Measurements from ENCODE around the gene OCA2.
"Not testable (repeated sequence)": the region's sequence is repeated elsewhere in the genome, so short reads cannot be mapped to it uniquely, and the experiment has no call there.

OCA2 gene

DNA sequence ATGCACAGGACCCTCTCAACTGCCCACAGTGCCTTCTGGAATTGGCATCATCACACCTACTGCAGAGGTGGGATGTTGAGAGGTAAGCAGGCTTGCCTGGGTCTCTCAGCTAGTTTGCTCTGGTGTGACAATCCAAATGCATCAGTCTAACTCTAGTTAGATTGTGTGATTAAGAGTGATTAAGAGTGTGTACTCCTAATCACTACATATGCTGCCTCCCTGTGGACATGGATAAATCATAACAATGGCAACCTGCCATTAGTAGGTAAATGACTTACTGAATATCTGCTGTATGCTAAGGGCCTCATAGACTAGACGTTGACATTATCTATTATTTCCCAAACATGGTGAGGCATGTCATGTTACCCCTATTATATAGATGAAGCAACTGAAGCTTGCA is 342.1 kb downstream of the OCA2 start:
- no peak for DNase-seq

DNA sequence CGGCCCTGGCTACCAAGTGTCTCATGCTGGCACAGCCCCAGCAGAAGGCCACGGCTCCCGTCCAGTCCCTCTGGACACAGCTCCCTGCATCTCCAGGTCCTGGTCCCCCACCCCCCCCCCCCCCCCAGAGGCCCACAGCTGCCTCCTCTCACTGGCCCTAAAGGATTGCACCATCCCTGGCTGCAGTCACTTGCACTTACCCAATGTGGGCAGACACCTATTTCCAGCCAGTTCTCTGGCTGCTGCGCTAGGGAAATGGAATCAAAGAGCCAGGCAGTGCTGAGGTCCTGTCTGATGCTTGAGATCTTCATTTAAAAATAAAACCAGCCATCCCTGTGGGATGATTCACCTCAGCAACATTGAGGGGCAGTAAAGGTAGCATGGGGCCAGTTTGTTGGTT is 346.4 kb downstream of the OCA2 start:
- DNase-seq, result no peak

DNA sequence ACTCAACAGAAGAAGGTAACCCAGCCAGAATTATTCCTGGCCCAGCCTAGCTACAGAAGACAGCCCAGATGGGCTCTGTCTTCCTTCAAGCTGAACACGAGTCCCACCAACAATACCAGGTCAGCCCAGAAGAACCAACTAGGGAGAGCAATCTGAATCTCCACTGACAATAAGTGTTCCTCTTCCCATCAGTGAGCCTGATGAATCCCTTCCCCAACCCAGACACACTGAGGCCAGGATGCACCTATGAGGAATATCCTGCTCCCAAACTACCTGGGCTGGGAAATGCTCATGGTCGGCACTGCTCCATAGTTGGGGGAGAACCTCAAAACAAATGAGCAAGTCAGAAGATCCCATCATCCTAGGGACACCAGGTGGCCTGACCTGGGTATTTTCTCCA is 351.1 kb downstream of the OCA2 start:
- no peak for DNase-seq

DNA sequence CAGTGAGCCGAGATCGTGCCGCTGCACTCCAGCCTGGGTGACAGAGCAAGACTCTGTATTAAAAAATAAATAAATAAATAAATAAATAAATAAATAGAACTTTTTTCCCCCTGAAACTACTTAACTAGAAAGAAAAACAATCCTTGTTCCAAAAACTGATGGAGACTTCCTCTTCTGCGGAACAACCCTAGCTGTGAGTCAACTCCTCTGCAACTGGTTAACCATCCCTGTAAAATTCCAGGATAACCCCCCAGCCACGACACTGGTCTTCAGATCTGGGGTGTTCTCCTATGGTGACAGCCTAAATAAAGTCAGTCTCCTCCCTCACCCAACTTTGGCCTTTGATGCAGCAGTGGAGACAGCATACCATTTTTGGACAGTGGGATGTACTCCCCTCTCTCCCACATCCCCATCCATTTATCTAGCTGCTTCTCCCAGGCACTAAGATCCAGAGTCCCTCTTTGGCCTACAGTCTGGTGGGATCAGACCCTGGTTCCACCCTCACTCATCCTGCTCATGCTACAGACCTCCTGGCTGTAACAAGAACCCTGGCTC is 352.6 kb downstream of the OCA2 start:
- no peak for DNase-seq

DNA sequence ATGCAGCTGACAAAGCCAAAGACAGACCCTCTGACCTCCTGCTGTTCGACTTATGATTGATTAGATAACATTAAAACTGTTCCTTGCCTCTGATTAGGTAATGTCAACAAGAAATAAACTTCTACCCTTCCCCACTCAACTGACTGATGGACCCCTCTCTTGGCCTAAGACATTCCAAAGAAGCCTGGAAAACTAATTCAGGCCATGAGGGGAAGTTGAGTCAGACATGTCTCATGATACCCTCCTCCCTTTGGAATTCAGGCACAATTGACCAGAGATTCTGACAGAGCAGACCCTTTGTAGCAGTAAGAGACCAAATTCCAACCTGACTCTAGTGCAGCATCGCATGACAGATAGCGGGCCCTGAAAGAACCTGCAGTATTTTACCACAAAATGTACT is 354.5 kb downstream of the OCA2 start:
- no peak for DNase-seq

DNA sequence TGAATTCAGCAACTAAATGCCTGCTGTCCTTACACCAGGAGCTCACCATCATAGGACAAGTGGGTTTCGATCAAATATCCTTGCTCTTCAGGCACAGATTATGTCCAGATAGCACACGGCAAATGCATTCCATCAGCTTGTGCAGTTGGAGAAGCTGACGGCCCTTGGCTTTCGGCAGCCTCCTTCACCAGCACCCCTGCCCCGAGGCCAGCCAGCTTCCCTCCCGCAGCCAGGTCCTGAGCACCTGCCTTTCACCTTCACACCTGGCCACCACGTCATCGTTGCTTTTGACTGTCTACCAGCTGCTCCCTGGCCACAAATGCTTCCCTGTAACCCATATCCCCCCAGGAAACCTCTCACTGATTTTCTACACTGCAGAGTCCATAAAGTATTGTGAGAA is 355.5 kb downstream of the OCA2 start:
- no peak for DNase-seq

DNA sequence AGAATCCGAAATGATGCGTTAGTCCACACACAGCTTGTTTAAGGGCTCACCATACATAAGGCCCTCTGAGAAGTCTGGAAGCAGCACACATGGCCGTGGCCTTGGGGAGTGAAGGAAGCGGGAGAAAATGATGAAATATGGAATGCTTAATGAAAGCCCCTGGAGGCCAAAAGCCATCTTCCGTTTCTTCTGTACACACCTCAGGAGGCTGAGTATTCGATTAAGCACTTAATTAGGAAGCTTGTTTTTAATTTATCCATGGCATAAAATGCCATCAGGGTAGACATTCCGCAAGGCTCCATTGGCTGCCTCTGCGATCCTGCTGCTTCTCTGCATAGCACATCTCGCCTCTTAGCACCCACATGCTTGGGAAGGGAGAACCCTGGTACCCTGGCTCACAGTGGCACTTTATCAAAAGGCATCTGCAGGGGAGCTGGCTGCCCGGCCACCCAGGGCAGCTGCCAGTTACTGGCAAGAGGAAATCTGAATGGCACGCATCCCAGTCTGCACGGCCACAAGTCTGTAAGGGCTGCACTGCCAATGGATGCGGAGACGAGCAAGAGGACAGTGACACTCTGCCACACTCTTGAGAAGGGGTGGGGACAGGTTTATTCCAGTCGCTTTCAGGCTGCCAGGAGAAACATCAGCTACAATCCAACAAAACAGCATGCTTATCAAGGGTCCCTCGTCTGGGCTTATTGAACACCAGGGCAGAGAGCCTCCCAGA is 356.2 kb downstream of the OCA2 start:
- no peak for DNase-seq

DNA sequence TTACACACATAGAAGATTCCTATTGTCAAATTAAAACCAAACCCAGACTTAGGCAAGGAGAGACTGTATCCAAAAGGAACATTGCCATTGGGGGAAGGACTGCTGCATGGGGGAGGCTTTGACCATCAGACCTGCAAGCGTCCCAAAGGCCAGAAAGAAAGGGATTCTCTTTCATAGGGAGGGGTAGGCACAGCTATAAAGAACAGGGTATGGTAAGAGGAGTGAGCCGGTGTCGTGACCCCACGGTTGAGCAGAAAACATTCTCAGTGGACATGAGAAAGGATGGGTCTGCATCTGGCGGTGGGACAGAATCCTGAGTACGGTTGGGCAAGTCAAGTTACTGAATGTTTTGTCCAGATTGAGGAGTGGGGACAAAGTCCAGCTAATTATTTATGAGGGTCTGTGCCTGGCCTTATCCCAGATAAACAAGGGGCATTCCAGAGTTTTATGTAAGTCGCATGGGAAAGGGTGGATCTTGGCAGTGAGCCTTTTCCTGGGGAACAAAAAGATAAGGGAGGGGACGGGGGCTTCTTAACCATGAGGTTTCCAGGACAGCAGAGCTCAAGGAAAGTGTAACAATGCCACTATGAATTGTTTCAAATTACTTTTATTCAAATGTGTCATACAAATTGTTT is 357.8 kb downstream of the OCA2 start:
- no peak for DNase-seq

DNA sequence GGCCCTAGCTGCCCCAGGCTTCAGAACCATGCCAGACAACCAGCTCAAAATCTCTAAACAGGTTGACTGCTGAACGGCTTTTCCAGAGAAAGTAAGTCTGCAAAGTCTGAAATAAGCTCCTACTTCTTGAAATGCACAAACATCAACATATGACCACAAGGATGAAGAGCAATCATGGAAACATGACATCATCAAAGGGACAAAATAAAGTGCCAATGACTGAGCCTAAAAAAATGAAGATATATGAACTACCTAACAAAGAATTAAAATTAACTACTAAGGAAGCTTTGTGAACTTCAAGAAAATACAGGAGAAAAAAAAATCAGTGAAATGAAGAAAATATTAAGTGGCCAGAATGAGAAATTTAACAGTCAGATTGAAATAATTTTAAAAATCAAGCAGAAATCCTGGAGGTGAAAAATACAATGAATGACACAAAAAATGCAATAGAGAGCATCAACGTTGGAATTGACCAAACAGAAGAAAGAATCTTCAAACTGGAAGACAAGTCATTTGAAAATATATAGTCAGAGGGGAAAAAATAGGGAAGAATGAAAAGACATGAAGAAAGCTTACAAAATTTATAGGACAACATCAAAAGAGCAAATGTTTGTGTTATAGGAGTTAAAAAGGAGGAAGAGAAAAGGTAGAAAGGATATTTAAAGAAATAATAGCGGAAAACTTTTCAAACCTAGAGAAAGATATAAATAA is 364.2 kb downstream of the OCA2 start:
- DNase-seq, result no peak

DNA sequence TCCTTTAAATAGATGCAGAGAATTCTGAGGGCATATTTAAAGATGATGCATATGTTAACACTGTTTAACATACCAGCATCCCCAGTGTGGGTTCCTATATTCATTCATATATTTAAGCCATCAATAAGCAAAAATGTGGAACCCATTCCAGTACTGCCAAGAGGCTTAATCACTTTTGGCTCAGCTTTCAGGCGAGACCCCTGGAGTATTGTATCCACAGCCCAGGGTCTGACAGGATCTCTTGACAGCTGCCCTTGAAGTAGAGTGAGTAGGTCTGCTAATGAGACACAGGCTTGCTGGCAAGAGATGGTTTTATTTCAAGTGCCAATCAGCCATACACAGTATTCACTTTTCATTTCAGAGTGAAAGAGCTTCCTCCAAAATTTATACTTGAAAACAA is 367.3 kb downstream of the OCA2 start:
- no peak for DNase-seq

DNA sequence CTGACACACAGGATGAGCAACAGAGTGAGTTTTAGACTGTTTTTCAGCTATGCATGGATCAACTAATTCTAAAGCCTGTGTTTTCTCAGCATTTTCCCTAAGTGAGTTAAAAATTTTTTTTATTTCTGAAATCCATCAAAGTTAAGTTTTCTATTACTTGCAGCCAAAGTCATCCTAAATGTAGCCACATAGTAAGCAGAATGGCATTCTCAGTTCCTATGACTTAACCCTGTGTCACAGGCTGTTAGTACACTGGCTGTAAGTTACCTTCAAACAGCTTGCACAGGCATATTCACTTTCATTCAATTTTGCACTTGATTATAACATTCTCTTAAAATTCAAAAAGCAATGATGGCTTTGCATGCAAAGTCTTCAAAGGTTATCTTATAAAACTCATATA is 368.2 kb downstream of the OCA2 start:
- no peak for DNase-seq

DNA sequence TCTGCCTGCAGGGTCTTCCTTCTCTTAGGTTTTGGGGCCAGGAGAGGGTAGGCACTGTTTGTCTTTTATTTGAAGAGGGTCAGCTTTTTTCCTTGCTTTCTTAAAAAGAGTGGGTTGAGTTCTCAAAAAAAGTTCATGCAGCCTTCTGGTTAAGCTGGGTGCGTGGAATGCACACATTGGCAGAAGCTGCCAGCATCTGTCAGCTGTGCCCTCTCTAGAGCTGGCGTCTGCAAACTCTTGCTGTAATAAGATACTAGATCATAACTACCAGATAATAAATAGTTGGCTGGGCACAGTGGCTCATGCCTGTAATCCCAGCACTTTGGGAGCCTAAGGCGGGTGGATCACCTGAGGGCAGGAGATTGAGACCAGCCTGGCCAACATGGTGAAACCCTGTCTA is 373.4 kb downstream of the OCA2 start:
- DNase-seq, result no peak

DNA sequence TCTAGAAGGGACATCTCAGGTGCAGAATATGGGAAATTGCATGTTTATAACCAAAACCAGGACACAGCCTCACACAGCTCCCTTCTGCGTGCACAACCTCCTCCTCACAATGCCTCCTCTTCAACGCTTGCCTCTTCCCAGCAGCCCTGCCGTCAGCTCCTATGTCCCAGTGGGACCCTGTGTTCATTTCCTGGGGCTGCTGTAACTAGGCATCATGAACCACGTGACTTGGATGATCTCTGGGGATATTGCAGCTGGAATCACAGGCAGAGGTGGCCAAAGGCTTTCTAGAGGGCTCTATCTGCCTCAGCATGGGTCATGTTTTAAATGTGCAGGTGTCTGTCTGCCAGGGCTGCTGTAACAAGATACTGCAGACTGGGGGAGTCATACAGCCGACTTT is 375.3 kb downstream of the OCA2 start:
- DNase-seq, result no peak

DNA sequence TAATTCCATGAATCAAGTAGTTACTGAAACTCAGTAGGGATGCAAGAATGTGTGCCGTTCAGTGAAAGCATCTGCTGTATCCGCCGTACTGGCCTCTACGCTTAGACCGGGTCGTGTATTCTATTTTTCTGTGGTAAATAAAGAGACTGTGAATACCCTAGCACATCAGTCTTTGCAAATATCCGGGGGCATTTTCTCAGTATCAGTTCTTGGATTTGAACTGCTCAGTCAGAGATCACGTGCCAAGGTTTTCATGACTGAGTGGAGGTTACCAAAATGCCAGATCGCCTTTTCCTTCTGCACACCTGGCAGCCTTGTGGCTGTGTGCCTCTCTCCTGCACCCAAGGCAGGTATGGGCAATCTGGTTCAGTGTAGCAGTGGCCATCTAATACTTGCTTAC is 377.0 kb downstream of the OCA2 start:
- no peak for DNase-seq

DNA sequence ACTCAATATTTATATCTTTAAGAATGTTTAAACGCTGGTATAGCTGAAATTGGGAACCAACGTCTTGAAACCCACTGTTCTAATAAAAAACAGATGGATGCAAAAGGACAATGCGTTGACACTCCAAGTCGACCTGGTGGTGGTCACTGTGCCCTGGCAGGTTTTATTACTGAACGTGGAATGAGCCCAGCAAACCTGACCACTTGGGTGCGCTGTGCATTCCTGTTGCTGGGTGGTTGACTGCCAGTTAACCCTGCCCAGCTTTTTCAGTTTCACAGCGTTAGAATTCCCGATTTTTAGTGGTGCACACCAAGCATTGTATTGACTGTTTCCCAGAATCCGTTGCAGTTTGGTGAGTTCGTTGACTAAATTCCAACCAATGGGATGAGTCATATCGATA is 384.4 kb downstream of the OCA2 start:
- no peak for DNase-seq

DNA sequence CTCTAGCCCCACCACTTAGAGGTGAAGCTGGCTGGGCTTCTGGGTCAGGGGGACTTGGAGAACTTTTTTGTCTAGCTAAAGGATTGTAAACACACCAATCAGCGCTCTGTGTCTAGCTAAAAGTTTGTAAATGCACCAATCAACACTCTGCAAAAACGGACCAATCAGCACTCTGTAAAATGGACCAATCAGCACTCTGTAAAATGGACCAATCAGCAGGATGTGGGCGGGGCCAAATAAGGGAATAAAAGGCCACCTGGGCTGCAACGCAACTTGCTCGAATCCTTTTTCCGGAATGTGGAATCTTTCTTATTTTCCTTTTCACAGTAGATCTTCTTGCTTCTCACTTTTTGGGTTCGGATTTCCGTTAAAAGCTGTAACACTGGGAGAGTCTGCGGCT is 385.3 kb downstream of the OCA2 start:
- not testable (repeated sequence) for DNase-seq

DNA sequence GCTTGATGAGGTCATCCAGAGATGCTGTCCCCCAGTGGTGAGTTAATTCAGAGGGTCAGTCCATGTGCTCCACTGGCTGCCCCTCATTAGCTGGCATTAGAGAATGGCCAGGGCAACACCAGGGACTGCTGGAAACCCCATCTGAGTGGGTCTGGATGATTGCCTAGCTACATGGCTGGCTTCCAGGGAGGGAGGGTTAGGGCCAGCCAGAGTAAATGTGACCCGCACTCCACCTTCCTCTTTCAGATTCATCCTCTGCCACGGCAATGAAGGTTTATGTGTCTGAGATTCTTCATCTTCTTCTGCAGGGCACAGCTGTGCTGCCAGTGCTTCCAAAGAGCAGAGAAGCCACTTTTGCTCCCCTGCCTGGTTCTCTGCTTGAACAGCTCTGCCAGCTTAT is 391.9 kb downstream of the OCA2 start:
- no peak for DNase-seq

DNA sequence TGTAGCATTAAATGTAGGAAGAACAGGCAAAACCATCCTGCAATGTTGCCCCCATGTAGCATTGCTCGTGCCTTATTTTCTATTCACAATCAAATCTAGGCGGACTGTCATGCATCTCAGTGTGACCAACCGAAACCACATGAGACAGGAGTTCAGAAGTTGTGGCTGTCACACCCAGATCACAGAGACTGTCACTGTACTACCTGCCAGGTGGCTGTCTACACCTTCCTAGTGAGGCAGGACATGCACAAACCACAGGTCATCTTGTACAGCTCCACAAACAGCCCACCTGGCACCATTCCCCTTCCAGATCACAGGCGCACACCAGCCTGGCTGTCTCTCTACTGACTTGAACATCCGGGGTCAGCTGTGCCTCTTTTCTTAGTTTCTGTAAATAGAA is 392.8 kb downstream of the OCA2 start:
- DNase-seq, result no peak

DNA sequence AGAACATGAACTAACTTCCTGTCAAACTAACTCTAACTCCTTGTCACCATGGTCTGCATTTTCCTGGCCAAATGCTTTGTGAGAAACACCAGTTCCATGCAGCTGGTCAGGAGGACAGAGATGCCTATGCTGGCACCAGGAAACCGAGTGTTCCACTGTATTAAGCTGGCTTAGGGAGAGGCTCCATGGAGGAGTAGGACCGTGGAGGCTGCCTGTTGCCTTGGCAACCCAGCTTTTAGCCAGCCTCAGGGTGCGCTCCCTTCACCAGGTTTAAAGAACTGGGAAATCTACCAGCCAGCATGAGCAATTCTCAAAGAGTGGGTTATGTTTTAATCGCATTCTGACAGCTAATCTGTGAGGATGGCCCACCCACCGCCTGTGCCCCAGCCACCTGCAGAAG is 394.1 kb downstream of the OCA2 start:
- DNase-seq, result no peak
